A172 (cell line): Measurements from ENCODE around the gene ZNF175. TPM values are rescaled to one million over a fixed set of nuclear protein-coding genes. Genes with fewer than 3 reads are reported as not detected.

Experiments
- DNase-seq: peaks from one replicate; pipeline ENCODE4 v3.0.0-alpha.2; 2015; ENCODE audit warnings: low spot score
- total RNA-seq: library from RNA; depleted of rRNA; stranded (reverse); fragments of >200 nt; shearing (Covaris generic); gene quantifications from 2 replicates; pipeline ENCODE4 v1.2.3, GENCODE V29; 2014

The ZNF175 gene
- total RNA-seq, 1 experiment from 2014 or later = 0.72 TPM

DNA sequence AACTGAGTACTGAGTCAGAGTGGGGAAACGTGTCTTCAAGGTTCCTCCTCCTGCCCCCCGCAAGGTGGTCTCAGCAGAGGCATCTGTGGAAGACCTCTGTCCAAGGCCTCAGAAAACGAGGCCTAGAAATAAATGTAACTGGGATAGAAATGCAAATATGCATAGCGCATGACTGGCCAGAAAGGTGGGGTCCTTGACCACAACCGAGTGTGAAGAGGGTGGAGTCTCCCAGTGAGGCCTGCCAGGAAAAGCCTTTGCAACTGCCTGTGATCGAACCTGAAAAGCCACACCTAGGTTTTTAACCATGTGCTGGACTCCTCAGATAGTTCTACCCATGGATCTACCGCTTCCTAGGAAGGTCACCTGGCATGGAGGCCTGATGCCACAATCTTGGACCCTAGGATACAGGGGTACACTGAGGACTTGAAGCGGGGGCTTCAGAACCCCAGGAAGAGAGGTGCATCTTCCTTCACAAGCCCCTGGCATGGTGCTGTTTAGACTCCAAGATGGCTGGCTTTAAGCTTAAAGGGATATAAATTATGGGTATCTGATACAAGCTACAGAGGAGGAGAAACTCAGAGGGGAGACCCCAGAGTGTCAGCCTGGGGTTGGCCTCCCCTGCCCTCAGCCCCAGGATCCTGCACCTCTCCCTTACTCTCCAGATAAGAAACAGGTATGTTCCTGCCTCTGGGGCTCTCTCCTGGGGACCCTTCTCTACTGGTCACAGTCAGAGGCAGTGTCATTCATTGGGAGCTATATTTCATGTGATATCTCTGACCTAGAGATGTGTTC is 21.4 kb upstream of the ZNF175 start:
- no peak for DNase-seq

DNA sequence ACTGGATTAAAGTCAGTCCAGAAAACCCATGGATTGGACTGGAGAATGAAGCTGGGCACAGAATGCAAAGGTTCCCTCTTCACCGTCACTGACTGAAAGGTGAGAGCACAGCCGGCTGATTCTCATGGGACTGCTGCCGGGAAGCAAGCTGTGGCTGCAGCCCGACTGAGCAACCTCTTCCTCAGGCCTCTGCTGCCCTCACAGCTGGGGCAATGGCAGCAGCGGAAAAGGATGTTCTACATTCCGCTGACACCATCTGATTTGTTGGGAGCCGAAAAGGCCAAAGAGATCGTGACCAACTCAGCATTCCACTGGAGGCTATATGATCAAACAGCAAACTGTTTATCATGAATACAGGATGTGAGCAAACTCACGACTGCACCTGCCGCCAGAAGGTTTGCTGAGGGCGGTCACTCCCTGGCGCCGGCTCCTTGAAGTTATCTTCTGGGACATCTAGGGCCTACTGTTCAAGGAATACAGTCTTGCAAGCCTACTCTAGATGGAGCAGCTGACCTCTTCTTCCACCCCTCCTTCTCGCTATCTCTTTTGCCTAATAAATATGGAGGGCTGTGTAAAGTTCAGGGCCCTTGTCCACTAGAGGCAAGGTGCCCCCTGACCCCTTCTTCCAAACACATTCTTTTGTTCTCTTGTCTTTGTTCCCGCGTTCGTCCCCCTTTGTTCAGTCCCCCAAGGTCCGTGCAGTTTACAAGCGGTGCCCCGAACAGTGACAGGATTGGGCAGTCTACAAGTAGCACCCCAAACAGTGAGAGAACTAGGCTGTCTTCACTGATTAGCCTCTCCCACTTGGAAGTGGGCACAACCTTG is 20.0 kb upstream of the ZNF175 start:
- no peak for DNase-seq

- DNase-seq = no peak
These were observed 19.2 kb upstream of the ZNF175 start for GRCh38 chr19:51551673-51552432.

DNA sequence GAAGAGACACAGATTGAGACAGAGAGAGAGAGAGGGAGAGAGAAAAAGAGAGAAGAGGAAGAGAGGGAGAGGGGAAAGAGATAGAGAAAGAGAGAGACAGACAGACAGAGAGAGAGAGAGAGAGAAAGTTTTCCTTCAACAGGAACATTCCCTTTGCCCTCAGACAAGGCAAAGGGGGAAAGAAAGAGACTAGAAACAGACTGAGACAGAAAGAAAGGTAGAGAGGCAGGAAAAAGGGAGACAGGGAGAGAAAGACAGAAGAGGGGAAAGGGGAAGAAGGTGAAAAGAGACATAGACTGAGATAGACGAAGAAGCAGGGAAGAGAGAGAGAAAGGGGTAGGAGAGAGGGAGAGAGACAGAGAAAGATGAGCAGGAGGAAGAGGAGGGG is 18.5 kb upstream of the ZNF175 start:
- DNase-seq = no peak

GRCh38 chr19:51552996-51553725 is 17.9 kb upstream of the ZNF175 start:
- DNase-seq = peak; percentile 32

DNA sequence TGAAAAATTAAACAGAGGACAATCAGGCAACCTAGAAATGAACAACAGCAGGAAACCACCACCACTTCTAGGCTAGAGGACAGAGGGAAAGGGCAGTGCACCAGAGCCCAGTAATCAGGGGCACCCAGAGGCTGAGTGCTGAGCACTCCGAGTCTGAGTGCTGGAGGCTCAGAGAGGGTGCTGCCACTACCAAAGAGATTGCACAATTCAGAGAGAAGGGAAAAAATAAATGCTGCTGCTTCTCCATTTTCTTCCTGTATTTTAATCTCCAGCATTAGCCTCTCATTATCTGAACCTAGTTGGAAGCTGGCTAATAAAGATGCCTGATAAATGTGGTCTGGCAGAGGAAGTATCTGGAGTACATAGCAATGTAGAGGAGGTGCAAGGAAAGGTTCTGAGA is 11.8 kb upstream of the ZNF175 start:
- DNase-seq = no peak

GRCh38 chr19:51560339-51560738 is 10.7 kb upstream of the ZNF175 start:
- DNase-seq = no peak

DNA sequence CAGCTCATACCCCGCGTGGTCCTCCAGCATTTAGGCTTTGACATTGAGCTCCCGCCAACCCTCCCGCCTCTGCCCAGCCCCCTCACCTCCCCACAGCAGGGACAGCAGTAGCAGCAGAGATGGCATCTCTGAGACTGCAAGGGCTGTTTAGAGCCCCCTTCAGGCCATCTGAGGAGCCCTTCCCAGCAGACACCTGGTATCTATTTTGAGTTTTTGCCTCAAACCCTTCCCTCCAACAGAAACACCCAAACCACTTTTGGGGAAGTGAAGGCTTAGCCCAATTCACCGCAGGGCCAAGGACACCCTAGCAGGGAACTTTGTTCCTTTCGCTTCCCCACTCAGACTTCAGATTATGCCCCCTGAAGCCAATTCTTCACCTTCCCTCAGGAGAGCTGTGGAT is 6.3 kb upstream of the ZNF175 start:
- no peak for DNase-seq

DNA sequence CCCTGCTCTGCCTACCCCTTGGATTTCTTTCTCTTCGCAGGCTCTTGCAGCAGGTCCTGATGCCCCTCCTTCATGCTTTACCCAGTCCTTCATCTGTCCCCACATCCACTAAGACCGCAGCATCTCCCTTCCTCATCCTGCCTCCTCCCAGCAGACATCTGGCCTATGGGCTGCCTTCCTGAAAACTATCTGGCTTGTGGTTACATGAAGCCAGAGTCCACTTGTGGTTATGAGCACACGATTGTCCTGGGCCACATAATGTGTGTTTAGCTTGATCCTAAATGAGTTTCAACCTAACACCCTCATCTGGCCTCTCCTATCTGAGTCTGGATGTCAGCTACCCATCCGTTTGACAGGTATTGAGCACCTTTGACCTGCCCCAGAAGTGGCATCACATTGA is 5.5 kb upstream of the ZNF175 start:
- no peak for DNase-seq

DNA sequence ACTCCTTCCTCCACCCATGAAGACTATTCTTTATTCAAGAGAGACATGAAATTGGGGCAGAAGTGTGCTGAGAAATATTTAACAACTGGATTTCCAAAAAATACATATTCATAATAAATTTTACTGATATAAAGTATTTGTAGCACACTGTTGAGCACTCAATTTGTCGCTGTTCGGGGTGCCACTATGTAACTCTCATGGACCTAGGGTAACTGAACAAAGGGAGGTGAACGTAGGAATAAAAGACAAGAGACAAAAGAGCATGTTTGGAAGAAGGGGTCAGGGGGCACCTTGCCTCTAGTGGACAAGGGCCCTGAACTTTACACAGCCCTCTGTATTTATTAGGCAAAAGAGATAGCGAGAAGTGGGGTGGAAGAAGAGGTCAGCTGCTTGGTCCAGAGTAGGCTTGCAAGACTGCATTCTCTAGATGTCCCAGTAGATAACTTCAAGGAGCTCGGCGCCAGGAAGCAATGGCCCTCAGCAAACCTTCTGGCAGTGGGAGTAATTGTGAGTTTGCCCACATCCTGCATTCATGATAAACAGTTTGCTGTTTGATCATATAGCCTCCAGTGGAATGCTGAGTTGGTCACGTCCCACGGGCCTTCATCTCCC is 4.5 kb upstream of the ZNF175 start:
- DNase-seq = no peak

DNA sequence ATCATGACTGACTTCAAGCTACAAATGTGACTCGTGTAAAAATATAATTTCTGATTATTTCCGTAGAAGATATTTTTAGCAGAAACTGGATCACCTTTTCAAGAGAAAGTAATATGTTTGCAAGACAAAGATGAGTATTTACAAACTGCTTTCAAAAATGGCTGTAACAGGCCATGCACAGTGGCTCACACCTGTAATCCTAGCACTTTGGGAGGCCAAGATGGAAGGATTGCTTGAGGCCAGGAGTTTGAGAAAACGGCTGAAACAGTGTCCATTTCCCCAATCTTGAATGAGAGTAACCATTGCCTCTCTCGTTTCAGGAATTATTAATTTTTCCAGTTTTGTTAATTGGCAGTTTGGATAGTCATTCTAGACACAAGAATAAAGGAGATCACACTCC is 3.5 kb upstream of the ZNF175 start:
- no peak for DNase-seq

DNA sequence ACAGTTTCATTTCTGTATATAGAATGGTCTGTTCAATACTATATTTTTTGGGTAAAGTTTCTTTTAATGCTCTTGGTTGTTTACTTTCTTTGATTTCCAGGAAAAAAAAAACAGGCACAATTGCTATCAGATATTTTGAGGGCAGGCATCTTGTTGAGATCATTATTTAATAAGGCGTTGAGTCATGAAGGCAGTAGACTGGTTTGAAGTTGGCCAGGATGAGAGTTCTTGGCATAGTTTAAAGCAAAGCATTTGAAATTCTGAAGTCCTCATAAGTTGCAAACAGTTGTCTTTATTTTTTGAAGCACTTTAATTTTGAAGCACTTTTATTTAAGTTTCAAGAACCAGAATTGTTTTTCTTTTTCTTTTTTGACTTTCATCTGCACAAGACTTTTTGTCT is 2.6 kb upstream of the ZNF175 start:
- no peak for DNase-seq

- DNase-seq = no peak
These were observed 516 bp downstream of the ZNF175 start for GRCh38 chr19:51571599-51571998.

DNA sequence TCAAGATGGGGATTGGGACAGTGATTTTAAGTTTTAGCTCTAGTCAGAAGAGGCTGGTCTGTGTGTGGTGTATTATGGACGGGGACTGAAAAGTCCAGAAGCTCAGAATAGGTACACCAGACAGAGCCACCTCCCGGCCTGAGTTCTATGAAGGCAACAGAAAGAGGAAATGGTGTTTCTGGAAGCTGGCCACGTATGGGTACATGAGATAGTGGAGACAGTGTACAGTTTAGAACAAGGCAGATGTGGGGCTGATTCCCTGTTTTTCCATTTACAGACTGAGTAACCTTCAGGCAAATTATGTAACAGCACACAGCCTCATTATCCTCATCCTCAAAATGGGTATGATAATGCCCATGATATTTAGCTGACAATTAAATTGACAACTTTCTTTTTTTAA is 1.3 kb downstream of the ZNF175 start:
- no peak for DNase-seq

GRCh38 chr19:51572908-51573307 is 1.8 kb downstream of the ZNF175 start:
- peak; percentile 23 for DNase-seq

GRCh38 chr19:51573331-51573730 is 2.2 kb downstream of the ZNF175 start:
- DNase-seq = no peak

- no peak for DNase-seq
These were observed 5.8 kb downstream of the ZNF175 start for GRCh38 chr19:51576850-51577249.

GRCh38 chr19:51586103-51586728 is 15.1 kb downstream of the ZNF175 start:
- no peak for DNase-seq

DNA sequence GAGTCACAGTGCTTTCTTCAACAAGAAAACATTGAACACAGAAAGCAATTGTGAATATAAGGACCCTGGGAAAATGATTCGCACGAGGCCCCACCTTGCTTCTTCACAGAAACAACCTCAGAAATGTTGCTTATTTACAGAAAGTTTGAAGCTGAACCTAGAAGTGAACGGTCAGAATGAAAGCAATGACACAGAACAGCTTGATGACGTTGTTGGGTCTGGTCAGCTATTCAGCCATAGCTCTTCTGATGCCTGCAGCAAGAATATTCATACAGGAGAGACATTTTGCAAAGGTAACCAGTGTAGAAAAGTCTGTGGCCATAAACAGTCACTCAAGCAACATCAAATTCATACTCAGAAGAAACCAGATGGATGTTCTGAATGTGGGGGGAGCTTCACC is 15.7 kb downstream of the ZNF175 start:
- no peak for DNase-seq

DNA sequence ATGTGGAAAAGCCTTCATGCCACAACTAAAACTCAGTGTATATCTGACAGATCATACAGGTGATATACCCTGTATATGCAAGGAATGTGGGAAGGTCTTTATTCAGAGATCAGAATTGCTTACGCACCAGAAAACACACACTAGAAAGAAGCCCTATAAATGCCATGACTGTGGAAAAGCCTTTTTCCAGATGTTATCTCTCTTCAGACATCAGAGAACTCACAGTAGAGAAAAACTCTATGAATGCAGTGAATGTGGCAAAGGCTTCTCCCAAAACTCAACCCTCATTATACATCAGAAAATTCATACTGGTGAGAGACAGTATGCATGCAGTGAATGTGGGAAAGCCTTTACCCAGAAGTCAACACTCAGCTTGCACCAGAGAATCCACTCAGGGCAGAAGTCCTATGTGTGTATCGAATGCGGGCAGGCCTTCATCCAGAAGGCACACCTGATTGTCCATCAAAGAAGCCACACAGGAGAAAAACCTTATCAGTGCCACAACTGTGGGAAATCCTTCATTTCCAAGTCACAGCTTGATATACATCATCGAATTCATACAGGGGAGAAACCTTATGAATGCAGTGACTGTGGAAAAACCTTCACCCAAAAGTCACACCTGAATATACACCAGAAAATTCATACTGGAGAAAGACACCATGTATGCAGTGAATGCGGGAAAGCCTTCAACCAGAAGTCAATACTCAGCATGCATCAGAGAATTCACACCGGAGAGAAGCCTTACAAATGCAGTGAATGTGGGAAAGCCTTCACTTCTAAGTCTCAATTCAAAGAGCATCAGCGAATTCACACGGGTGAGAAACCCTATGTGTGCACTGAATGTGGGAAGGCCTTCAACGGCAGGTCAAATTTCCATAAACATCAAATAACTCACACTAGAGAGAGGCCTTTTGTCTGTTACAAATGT is 16.4 kb downstream of the ZNF175 start:
- no peak for DNase-seq
